CD14-positive monocyte (primary cell): ENCODE results near the gene CIAO2A. TPM values are rescaled to one million over a fixed set of nuclear protein-coding genes. Genes with fewer than 3 reads are reported as not detected.
"Not testable (repeated sequence)": the region's sequence is repeated elsewhere in the genome, so short reads cannot be mapped to it uniquely, and the experiment has no call there.

ENCODE experiments used
- DNase-seq, 3 donors: peaks; one replicate each; pipeline ENCODE4 v3.0.0-alpha.2; 2011 to 2022
- H2AFZ ChIP-seq: 2 replicates; pipeline ENCODE4 v1.6.0; 2012; ENCODE audit warnings: mild to moderate bottlenecking, low read depth, low read length, inconsistent platforms; ENCODE audit not compliant: insufficient read depth, poor library complexity, severe bottlenecking
- H3K27ac ChIP-seq, 2 donors: 1 replicate in 1 of 2; 2 replicates in 1 of 2; pipeline ENCODE4 v1.5.1; 2012 to 2013; ENCODE audit warnings: low read length in 2 of 2, control low read depth in 1 of 2, inconsistent platforms in 1 of 2, low read depth in 1 of 2, mild to moderate bottlenecking in 1 of 2
- H3K27me3 ChIP-seq, 2 donors: one replicate each; pipeline versions ENCODE4 v1.6.0 to v1.6.1; 2011 to 2013; ENCODE audit warnings: low read length in 2 of 2; ENCODE audit not compliant: control insufficient read depth in 2 of 2, insufficient read depth in 2 of 2
- H3K36me3 ChIP-seq, 2 donors: replicated peaks in 1 of 2; 1 replicate in 1 of 2; 2 replicates in 1 of 2; pipeline versions ENCODE4 v1.5.1 to v1.6.1; 2012 to 2013; ENCODE audit warnings: low read length in 2 of 2, control low read depth in 1 of 2, inconsistent platforms in 1 of 2, mild to moderate bottlenecking in 1 of 2; ENCODE audit not compliant: insufficient read depth in 2 of 2, control insufficient read depth in 1 of 2
- H3K4me1 ChIP-seq, 2 donors: 1 replicate in 1 of 2; 2 replicates in 1 of 2; pipeline versions ENCODE4 v1.5.1 to v1.6.1; 2012 to 2013; ENCODE audit warnings: low read length in 2 of 2, control low read depth in 1 of 2, inconsistent platforms in 1 of 2, mild to moderate bottlenecking in 1 of 2, moderate library complexity in 1 of 2; ENCODE audit not compliant: insufficient read depth in 2 of 2, control insufficient read depth in 1 of 2
- H3K4me2 ChIP-seq: replicated peaks from 2 replicates; pipeline ENCODE3; 2012; ENCODE audit warnings: low read length, moderate library complexity, mild to moderate bottlenecking; ENCODE audit not compliant: poor library complexity, severe bottlenecking; ENCODE audit errors: extremely low read depth
- H3K4me3 ChIP-seq, 3 experiments: fragments of 200-600 bp in 1 of 3; sonication (generic) in 1 of 3; replicated peaks in 1 of 3; 1 replicate in 2 of 3; 2 replicates in 1 of 3; pipeline ENCODE4 v1.5.1; 2011 to 2013; ENCODE audit warnings: low read length in 3 of 3, mild to moderate bottlenecking in 3 of 3, control low read depth in 2 of 3, low read depth in 2 of 3, inconsistent platforms in 1 of 3, moderate library complexity in 1 of 3
- H3K79me2 ChIP-seq: 2 replicates; pipeline ENCODE4 v1.6.0; 2012; ENCODE audit warnings: mild to moderate bottlenecking, control low read depth, inconsistent platforms, low read length, moderate library complexity; ENCODE audit not compliant: insufficient read depth
- H3K9ac ChIP-seq: 2 replicates; pipeline ENCODE4 v1.6.0; 2017; ENCODE audit warnings: low read length, mild to moderate bottlenecking; ENCODE audit not compliant: insufficient read depth, poor library complexity, severe bottlenecking
- H3K9me3 ChIP-seq, 2 donors: replicated peaks in 1 of 2; 1 replicate in 1 of 2; 2 replicates in 1 of 2; pipeline versions ENCODE4 v1.5.1 to v1.6.1; 2012 to 2013; ENCODE audit warnings: low read length in 2 of 2, control low read depth in 1 of 2; ENCODE audit not compliant: control insufficient read depth in 1 of 2, insufficient read depth in 1 of 2
- H4K20me1 ChIP-seq: 2 replicates; pipeline ENCODE4 v1.6.0; 2012; ENCODE audit warnings: mild to moderate bottlenecking, low read length, control low read depth, moderate library complexity; ENCODE audit not compliant: insufficient read depth
- H3K27ac Mint-ChIP-seq, 7 donors: one replicate each; pipeline ENCODE4 v1.8.0; 2020; ENCODE audit warnings: mild to moderate bottlenecking in 7 of 7, mixed read lengths in 7 of 7, moderate library complexity in 6 of 7, inconsistent platforms in 2 of 7
- H3K27me3 Mint-ChIP-seq, 3 donors: one replicate each; pipeline ENCODE4 v1.8.0; 2021 to 2022; ENCODE audit warnings: low read depth in 3 of 3, mild to moderate bottlenecking in 3 of 3, mixed read lengths in 3 of 3, moderate library complexity in 3 of 3, inconsistent platforms in 1 of 3
- H3K36me3 Mint-ChIP-seq, 2 donors: one replicate each; pipeline ENCODE4 v1.8.0; 2020; ENCODE audit warnings: mixed read lengths in 2 of 2, inconsistent platforms in 1 of 2, mild to moderate bottlenecking in 1 of 2
- H3K4me1 Mint-ChIP-seq: one replicate; pipeline ENCODE4 v1.8.0; 2020; ENCODE audit warnings: mild to moderate bottlenecking, mixed read lengths
- H3K4me3 Mint-ChIP-seq, 2 donors: one replicate each; pipeline ENCODE4 v1.8.0; 2020; ENCODE audit warnings: mild to moderate bottlenecking in 2 of 2, mixed read lengths in 2 of 2, moderate library complexity in 1 of 2
- H3K9me3 Mint-ChIP-seq, 7 donors: one replicate each; pipeline ENCODE4 v1.8.0; 2020 to 2022; ENCODE audit warnings: mixed read lengths in 7 of 7, mild to moderate bottlenecking in 6 of 7, moderate library complexity in 6 of 7, inconsistent platforms in 2 of 7
- WGBS: methylation state at CpG from one replicate; pipeline ENCODE4 v1.1.5; 2013; ENCODE audit warnings: missing lambda C conversion rate; ENCODE audit not compliant: insufficient coverage; 5-methylcytosine and 5-hydroxymethylcytosine counted together
- intact Hi-C, 2 donors: fragments of 100-400 bp; cut with micrococcal nuclease; formaldehyde crosslinking; loops; one replicate each; pipeline versions ENCODE4 v1.15.0 to v1.15.1; 2023
- polyA plus RNA-seq, 3 donors: library from polyadenylated mRNA; depleted of rRNA in 1 of 3; unstranded in 2 of 3; stranded (reverse) in 1 of 3; fragments of 300-500 nt in 2 of 3; fragments of >200 nt in 1 of 3; fragmentation: Illumina TruSeq in 2 of 3; gene quantifications; 1 replicate in 2 of 3; 2 replicates in 1 of 3; pipeline ENCODE4 v1.2.3, GENCODE V29; 2012 to 2021
- TF ChIP-seq, protein P1 (sequence below): fragments of 200-600 bp; IDR thresholded peaks from one replicate; pipeline ENCODE4 v1.8.0; 2022; ENCODE audit warnings: antibody characterized with exemption, mild to moderate bottlenecking

Gene CIAO2A
- polyA plus RNA-seq, 3 donors, result 98.2 to 265 (median 261) TPM

DNA sequence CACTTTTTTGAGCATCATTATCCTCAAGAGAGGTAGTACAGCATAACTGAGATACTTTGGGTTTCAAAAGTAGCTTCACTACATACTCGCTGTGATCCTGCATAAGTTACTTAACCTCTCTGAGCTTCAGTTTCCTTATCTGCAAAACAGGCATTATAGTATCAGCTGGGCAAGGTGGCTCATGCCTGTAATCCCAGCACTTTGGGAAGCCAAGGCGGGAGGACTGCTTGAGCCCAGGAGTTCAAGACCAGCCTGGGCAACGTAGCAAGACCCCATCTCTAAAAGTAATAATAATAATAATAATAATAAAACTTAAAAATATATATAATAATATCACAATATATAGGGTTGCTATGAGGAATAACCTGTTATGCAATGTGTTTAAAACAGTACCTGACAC is 10.9 kb downstream of the CIAO2A start:
- peaks cover 0 to 1% (median 0%) of the 10 kb centered on the region in 3 donors for H3K27me3 Mint-ChIP-seq
- no peaks in the 10 kb centered on the region for H3K4me1 ChIP-seq
- H3K4me2 ChIP-seq, result no peak overlapping the region
- no peak overlapping the region for H2AFZ ChIP-seq
- TF ChIP-seq, protein P1, sequence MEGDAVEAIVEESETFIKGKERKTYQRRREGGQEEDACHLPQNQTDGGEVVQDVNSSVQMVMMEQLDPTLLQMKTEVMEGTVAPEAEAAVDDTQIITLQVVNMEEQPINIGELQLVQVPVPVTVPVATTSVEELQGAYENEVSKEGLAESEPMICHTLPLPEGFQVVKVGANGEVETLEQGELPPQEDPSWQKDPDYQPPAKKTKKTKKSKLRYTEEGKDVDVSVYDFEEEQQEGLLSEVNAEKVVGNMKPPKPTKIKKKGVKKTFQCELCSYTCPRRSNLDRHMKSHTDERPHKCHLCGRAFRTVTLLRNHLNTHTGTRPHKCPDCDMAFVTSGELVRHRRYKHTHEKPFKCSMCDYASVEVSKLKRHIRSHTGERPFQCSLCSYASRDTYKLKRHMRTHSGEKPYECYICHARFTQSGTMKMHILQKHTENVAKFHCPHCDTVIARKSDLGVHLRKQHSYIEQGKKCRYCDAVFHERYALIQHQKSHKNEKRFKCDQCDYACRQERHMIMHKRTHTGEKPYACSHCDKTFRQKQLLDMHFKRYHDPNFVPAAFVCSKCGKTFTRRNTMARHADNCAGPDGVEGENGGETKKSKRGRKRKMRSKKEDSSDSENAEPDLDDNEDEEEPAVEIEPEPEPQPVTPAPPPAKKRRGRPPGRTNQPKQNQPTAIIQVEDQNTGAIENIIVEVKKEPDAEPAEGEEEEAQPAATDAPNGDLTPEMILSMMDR, result no peak
- peaks cover 1% of the 10 kb centered on the region for H3K4me1 Mint-ChIP-seq
- H3K9ac ChIP-seq, result no peak overlapping the region
- no peak overlapping the region for H3K4me3 Mint-ChIP-seq
- H3K27ac ChIP-seq, result no peak overlapping the region
- 100% methylated on average over 1 of the region's 3 CpGs for WGBS
- H3K36me3 ChIP-seq, result peaks cover 38 to 67% of the 10 kb centered on the region in 2 donors
- no peak overlapping the region for H3K27ac Mint-ChIP-seq
- no peak overlapping the region for H3K4me3 ChIP-seq
- no peaks in the 10 kb centered on the region for H3K27me3 ChIP-seq
- no peaks in the 10 kb centered on the region for H3K9me3 ChIP-seq
- H3K9me3 Mint-ChIP-seq, result peaks cover 0 to 2% (median 0%) of the 10 kb centered on the region in 7 donors
- peaks cover 54% of the 10 kb centered on the region for H3K79me2 ChIP-seq
- H3K36me3 Mint-ChIP-seq, result peaks cover 37 to 64% of the 10 kb centered on the region in 2 donors
- no peak for DNase-seq
- intact Hi-C loops, result no loop called here
- H4K20me1 ChIP-seq, result peaks cover 29% of the 10 kb centered on the region

DNA sequence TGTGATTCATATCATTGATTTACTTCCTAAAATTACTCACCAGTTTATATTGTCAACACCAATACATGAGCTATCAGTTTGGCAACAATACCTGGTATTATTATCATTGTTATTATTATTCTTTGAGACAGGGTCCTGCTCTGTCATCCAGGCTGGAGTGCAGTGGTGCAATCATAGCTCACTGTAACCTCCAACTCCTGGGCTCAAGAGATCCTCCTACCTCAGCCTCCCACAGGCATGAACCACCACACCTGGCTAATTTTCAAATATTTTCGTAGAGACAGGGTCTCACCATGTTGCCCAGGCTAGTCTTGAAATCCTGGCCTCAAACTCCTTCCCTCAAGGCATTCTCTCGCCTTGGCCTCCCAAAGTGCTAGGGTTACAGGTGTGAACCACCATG is 20.1 kb downstream of the CIAO2A start:
- H3K4me3 ChIP-seq, H3K4me3 Mint-ChIP-seq, H3K9ac ChIP-seq, DNase-seq, H3K27ac Mint-ChIP-seq, H3K27me3 Mint-ChIP-seq, H3K27ac ChIP-seq, intact Hi-C loops, H3K9me3 ChIP-seq, H3K4me2 ChIP-seq, H3K9me3 Mint-ChIP-seq, H3K27me3 ChIP-seq, H2AFZ ChIP-seq: not testable (repeated sequence)
- peaks cover 13% of the 10 kb centered on the region for H3K79me2 ChIP-seq
- peaks cover 22% of the 10 kb centered on the region for H4K20me1 ChIP-seq
- H3K36me3 ChIP-seq, result peaks cover 32 to 71% of the 10 kb centered on the region in 2 donors
- Mint-ChIP-seq H3K36me3 (peaks cover 45 to 47% of the 10 kb centered on the region in 2 donors), H3K4me1 (peaks cover 34% of the 10 kb centered on the region)
- H3K4me1 ChIP-seq, result peaks cover 22 to 29% of the 10 kb centered on the region in 2 donors
- 100% methylated on average over 1 of the region's 2 CpGs for WGBS
